NCI-H510A (cell line): ENCODE data around the gene ASB10.

ENCODE experiments used
- DNase-seq: peaks from one replicate; lab custom pipeline; 2025; lab: John Stamatoyannopoulos, UW

Gene ASB10

GRCh38 chr7:151135866-151136843, 50.9 kb downstream of the ASB10 start:
- DNase-seq = no peak

DNA sequence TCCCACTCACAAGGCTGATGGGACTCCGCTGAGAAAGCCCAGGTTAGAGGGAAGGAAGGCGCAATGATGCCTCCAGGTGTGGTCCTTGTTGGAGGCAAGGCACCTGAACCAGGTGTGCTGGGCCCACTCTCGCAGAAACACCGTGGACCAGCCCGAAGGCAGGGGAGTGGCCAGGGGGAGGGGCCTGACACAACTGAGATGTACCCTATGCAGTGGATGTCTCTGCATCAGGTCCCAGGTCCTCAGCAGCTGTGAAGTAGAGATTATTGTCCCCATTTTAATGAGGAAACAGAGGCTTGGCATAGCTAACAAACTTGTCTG, 51.6 kb downstream of the ASB10 start:
- no peak for DNase-seq

DNA sequence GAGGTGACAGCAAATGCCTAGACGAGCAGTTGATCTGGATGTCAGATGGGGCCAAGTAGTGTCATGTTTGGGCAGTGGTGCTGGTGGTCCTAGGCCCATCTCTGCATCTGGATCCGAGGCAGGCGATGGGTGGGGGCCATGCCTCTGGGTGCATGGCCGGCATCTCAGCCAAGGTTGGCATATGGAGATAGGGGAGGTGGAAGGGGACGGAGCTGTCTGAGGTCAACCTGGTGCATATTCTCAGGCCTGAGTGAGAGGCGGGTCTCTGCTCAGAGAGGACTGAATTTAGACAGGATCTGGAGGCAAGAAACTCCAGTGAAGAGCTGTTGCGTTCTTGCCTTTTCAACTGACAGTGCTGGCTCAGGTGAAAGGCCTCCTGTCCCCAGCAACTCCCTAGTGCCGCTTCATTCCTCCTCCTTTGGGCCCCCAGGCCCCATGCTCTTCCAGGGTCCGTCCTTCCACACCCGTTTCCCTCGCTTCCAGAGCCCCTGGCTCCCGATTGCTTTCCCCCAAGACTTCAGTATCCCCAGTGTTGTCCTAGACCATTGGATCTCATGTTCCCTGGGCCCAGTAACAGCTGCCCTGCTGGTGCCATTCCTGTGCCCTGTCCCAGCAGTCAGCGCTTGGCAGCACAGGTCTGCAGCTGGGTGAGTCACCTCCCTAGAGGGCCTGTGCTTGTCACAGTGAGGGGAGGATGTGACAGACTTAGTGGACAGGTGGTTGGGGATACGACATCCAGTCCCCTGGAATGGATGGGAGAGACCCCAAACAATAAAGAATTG, 52.1 kb downstream of the ASB10 start:
- no peak for DNase-seq

GRCh38 chr7:151133986-151134742, 52.9 kb downstream of the ASB10 start:
- no peak for DNase-seq

DNA sequence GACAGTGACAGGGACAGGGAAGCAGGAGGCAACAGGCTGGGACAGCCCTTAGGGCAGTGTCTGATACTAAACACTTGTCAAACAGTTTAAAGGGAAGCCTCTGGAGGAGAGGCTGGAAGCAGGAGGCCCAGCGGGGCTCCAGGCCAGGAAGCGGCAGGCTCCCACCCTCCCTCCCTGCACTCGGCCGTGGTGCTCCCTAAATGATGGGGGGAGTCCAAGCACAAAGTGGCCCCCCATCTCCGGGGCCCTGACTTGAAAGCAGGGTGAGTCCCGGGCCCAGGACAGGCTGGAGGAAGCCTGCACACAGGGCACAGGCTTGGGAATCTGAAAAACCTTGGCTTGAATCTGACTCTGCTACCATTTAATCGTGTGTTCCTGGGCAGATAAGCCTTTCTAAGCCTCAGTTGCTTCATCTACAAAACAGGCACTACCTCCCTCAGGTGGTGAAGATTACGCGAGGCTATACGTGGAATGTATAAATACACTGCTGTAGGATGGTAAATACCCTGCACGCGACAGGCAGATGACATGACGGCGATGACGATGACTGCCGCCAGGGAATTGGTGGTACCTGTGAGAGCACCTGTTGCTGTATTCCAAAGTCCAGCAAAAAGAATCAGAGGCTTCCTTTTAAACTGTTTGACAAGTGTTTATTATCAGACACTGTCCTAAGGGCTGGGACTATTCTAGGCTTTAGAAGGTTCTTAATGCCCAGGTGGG, 53.6 kb downstream of the ASB10 start:
- no peak for DNase-seq

DNA sequence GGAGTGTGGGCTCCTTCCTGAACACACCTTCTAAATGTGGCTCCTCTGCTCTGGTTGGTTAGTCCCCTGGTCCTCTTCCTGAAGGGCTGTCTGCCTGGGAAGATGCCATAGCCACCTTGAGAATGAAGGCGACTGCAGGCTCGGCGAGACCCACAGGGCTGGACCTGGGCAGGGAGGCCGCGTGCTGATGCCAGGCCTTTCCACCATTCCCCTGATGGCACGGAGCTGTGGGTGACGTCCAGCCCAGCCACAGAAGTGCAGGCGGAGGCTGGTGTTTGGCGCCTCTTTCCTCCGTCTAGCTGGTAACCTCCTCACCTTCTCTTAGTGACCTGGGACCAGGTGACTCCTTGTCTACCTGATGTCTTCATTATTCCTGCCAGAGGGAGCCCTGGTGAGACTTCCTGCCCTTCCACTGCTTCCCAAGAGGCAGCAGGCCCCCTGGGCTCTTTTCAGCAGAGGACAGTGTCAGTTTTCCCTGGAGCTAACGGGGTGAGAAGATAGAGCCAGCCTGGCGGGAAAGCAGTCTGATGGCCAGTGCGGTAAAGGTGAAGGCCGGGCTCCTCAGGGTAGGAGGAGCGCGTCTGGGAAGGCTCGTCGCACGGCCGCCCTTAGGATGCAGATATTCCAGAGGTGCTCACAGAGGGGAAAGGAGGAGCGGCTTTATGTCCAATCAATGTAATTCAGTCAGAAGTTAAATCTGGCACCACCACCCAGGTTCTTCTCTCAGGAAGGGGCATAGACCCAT, 54.4 kb downstream of the ASB10 start:
- no peak for DNase-seq

DNA sequence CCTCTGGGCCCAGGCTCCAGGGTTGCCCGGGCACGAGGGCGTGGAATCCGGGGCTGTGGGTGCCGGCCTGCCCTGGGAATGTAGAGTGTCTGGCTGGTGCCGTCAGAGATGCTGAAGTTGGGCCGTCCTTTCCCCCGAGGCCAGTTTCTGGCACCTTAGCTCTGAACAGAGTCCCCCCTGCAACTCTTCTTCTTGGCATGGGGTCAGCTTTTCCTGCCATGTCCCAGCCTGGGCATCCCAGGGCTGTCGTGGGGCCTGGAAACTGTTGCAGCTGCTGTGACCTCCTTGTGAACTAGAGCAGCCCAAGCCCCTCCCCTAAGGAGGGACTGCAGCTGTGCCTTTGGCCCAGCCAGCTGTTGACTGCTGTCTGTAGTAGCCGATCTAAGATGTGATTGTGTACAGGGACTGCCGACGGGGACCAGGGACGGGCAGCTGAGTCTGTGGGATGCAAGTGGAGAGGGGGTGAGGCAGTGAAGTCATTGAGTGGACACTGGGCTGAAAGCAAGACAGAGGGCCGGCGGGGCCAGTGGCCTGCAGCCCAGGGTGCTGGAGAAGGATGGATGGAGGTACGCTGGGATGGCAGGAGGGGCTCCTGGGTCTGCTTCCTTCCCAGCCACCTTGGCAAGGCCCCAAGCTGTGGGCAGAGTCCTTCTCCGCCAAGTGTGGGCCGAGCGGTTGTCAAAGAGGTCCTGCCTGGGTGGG, 55.3 kb downstream of the ASB10 start:
- no peak for DNase-seq

DNA sequence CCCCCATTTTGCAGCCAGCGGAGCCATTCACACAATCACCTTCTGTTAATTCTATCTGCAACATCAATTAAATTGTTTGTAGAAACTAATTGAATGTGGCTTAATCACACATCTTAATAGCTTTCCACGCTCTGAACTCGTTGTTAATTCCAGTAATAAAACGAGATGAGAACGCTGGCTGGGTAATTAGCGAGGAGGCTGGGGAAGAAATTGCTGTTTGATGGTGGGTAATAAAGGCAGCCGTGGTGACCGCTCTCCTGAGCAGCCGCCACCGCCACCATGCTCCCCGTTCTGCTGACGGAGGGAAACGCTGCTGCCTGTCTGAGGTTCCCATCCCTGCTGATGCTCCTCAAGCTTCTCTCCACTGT, 55.8 kb downstream of the ASB10 start:
- DNase-seq = no peak

GRCh38 chr7:151130741-151131157, 56.3 kb downstream of the ASB10 start:
- no peak for DNase-seq

DNA sequence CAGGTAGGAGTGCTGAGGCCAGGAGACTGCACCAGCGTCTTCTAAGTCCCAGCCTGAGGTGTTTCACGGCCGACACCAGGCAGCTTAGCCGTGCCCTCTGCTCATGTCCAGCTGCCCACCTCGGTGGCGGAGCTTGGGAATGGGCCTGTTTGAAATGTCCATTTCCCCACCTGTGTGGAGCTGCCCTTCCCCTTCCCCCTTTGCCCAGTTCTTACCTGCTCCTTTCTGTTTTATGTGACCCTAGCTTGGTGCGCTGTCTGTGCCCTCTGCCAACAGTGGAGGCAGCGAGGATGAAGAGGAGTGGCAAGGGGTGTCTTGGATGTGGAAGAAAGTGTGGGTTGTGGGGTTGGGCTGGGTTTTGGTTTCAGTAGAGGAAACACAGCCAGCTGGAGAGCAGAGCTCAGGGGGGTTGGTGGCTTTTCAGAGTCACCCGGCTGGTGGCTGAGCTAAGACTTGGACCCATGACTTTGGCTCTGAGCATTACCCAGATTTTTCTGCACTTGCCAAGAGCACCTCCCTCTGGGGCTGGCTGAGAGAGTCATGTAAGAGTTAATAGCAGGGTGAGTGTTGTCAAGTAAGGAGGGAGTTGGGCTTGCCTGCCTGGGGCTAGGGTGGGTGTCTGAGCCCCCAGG, 57.0 kb downstream of the ASB10 start:
- no peak for DNase-seq

DNA sequence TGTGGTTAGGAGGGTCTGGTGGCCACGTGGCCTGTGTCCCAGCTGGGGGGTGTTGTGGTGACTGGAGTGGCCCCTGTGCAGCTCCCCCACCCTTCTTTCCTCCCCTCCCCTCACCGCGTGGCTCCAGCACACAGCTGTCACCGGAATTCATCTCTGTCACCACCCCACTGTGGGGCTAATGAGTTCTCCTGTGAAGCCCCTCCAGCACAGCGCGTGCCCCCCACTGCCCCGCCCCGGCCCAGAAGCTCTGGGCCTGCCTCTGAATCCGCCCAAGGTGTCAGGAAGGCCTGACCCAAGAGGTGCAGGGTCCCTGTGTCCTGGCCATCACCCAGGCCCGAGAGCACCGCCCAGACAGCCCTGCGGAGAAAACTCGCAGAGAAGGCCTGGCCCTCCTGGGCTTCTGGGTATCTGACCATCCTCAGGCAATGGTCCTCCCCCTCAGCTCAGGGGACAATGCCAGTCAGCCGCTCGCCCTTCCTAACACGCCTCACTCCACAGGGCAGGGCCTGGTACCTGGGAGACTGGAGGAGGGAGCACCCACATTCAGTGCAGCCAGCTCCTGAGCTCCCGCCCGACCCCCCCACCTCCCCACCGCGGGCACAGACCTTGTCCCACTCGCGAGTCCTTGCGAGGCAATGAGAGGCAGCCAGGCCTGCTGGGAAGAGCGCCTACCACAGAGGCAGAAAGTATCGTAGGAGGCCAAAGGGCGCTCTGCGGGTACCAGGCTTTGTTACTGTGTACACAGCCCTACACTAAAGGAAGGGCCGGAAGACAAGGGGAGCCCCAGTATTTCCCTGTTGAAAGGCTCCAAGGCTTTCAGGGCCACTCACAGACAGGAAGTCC, 57.7 kb downstream of the ASB10 start:
- no peak for DNase-seq

- DNase-seq = no peak
Measured at GRCh38 chr7:151128716-151129115, 58.3 kb downstream of the ASB10 start.

- no peak for DNase-seq
Measured at GRCh38 chr7:151128144-151128543, 58.9 kb downstream of the ASB10 start.

DNA sequence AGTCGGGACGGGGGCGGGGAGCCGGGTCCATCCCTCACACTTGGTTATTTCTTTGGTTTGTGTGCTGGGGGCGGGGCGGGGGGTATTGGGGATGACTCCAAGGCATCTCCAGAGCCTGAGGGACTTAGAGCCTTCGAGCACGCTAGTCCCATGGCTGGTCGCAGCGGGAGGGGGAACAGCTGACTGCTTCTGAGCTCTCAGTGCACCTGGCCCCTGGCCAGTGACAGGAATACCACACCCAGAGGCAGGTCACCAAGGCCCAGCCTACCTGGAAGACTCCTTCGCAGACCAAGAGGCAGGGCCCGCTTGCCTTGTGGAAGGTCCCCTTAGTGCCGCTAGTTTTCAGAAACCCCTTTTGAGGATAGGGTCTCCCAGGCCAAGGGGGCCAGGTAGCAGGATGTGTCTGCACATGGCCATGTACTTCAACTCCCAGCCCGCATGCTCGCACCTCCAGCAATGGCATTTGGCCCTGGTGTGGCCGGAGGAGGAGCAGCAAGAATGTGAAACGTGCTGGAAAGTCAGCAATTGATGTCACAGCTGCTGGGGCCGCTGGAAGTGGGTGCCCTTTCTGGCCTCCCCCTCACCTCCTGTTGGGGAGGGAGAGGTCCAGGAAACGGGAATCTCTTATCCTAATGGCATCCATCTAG, 60.4 kb downstream of the ASB10 start:
- DNase-seq = no peak

GRCh38 chr7:151125846-151126481, 61.1 kb downstream of the ASB10 start:
- DNase-seq = no peak
